Neuronal stem cell (in vitro differentiated cells): ENCODE results near the gene NR2E1.

Experiments
- DNase-seq: peaks from one replicate; pipeline ENCODE4 v3.0.0-alpha.2; 2013; ENCODE audit warnings: low spot score
- H2AFZ ChIP-seq: one replicate; pipeline ENCODE4 v1.6.1; 2013; ENCODE audit warnings: mild to moderate bottlenecking, low read length, inconsistent platforms
- H2AK5ac ChIP-seq: 2 replicates; pipeline ENCODE4 v1.6.1; 2013; ENCODE audit warnings: low read depth, mild to moderate bottlenecking, inconsistent platforms, low read length, moderate library complexity, mixed read lengths
- H2BK120ac ChIP-seq: 2 replicates; pipeline ENCODE4 v1.6.1; 2013; ENCODE audit warnings: low read depth, mild to moderate bottlenecking, inconsistent platforms, low read length, moderate library complexity, mixed read lengths
- H2BK12ac ChIP-seq: one replicate; pipeline ENCODE4 v1.6.1; 2013; ENCODE audit warnings: low read length, inconsistent platforms
- H2BK15ac ChIP-seq: 2 replicates; pipeline ENCODE4 v1.6.1; 2013; ENCODE audit warnings: mild to moderate bottlenecking, low read length, inconsistent platforms, mixed read lengths
- H2BK5ac ChIP-seq: one replicate; pipeline ENCODE4 v1.6.1; 2013; ENCODE audit warnings: inconsistent platforms, mild to moderate bottlenecking, low read length, moderate library complexity
- H3K14ac ChIP-seq: one replicate; pipeline ENCODE4 v1.6.1; 2013; ENCODE audit warnings: low read length, inconsistent platforms
- H3K18ac ChIP-seq: 2 replicates; pipeline ENCODE4 v1.6.1; 2013; ENCODE audit warnings: low read length, inconsistent platforms
- H3K23ac ChIP-seq: 2 replicates; pipeline ENCODE4 v1.6.1; 2013; ENCODE audit warnings: low read depth, mild to moderate bottlenecking, mixed read lengths, low read length, inconsistent platforms; ENCODE audit not compliant: poor library complexity
- H3K27ac ChIP-seq: replicated peaks from 3 replicates; pipeline ENCODE4 v1.5.1; 2013; ENCODE audit warnings: low read length, inconsistent platforms
- H3K27me3 ChIP-seq, 3 experiments: 2 replicates each; pipeline ENCODE4 v1.6.1; 2013; ENCODE audit warnings: low read length in 3 of 3, mild to moderate bottlenecking in 2 of 3, inconsistent platforms in 1 of 3, low read depth in 1 of 3, mixed read lengths in 1 of 3, moderate library complexity in 1 of 3; ENCODE audit not compliant: control insufficient read depth in 3 of 3, insufficient read depth in 3 of 3
- H3K36me3 ChIP-seq, 2 donors: replicated peaks in 1 of 2; 2 replicates each; pipeline ENCODE4 v1.6.1; 2013; ENCODE audit warnings: low read length in 2 of 2; ENCODE audit not compliant: control insufficient read depth in 2 of 2, insufficient read depth in 2 of 2
- H3K4ac ChIP-seq: 2 replicates; pipeline ENCODE4 v1.6.1; 2013; ENCODE audit warnings: inconsistent platforms, mild to moderate bottlenecking, low read length, moderate library complexity
- H3K4me1 ChIP-seq, 2 donors: 1 replicate in 1 of 2; 2 replicates in 1 of 2; pipeline ENCODE4 v1.6.1; 2013; ENCODE audit warnings: low read length in 2 of 2, low read depth in 1 of 2; ENCODE audit not compliant: control insufficient read depth in 2 of 2, insufficient read depth in 1 of 2
- H3K4me2 ChIP-seq: one replicate; pipeline ENCODE4 v1.6.1; 2013; ENCODE audit warnings: mild to moderate bottlenecking, low read length, inconsistent platforms; ENCODE audit not compliant: insufficient read depth, poor library complexity, severe bottlenecking
- H3K4me3 ChIP-seq, 2 donors: 2 replicates each; pipeline ENCODE4 v1.5.1; 2013; ENCODE audit warnings: low read length in 2 of 2, mild to moderate bottlenecking in 2 of 2, inconsistent platforms in 1 of 2, moderate library complexity in 1 of 2
- H3K79me1 ChIP-seq: one replicate; pipeline ENCODE4 v1.6.1; 2013; ENCODE audit warnings: low read depth, mild to moderate bottlenecking, inconsistent platforms, low read length, moderate library complexity
- H3K9ac ChIP-seq: one replicate; pipeline ENCODE4 v1.6.1; 2013; ENCODE audit warnings: mild to moderate bottlenecking, low read depth, low read length, inconsistent platforms; ENCODE audit not compliant: poor library complexity
- H3K9me3 ChIP-seq, 2 donors: replicated peaks in 1 of 2; 2 replicates each; pipeline versions ENCODE3 to v1.6.1; 2013; ENCODE audit warnings: low read length in 2 of 2, mild to moderate bottlenecking in 2 of 2, inconsistent platforms in 1 of 2, low read depth in 1 of 2, mixed read lengths in 1 of 2, moderate library complexity in 1 of 2; ENCODE audit not compliant: control insufficient read depth in 2 of 2, insufficient read depth in 1 of 2
- H4K8ac ChIP-seq: one replicate; pipeline ENCODE4 v1.6.1; 2013; ENCODE audit warnings: low read depth, mild to moderate bottlenecking, inconsistent platforms, low read length, moderate library complexity
- H4K91ac ChIP-seq: one replicate; pipeline ENCODE4 v1.6.1; 2013; ENCODE audit warnings: low read length, low read depth, mild to moderate bottlenecking, inconsistent platforms; ENCODE audit not compliant: poor library complexity
- WGBS, 2 donors: extraction: QIAGEN DNeasy Blood & Tissue Kit; methylation state at CpG; one replicate each; pipeline ENCODE4 v1.1.7; 2013; ENCODE audit warnings: missing lambda C conversion rate in 2 of 2, mixed read lengths in 1 of 2; ENCODE audit not compliant: insufficient read length in 2 of 2, insufficient replicate concordance in 1 of 2; ENCODE audit errors: extremely low coverage in 2 of 2; 5-methylcytosine and 5-hydroxymethylcytosine counted together

NR2E1 gene

GRCh38 chr6:108186226-108186625, 20.4 kb downstream of the NR2E1 start:
- no peak for DNase-seq
- Histone ChIP-seq H3K14ac (no peak overlapping the region), H2BK12ac (no peak overlapping the region), H3K9ac (no peak overlapping the region), H4K91ac (no peak overlapping the region), H3K4ac (no peak overlapping the region), H3K4me2 (no peak overlapping the region), H2BK120ac (no peak overlapping the region), H3K9me3 (no peaks in the 10 kb centered on the region), H3K79me1 (no peaks in the 10 kb centered on the region), H3K4me3 (no peak overlapping the region), H3K27ac (no peak overlapping the region), H3K18ac (no peak overlapping the region), H3K23ac (no peak overlapping the region), H3K27me3 (peaks cover 0 to 65% (median 0%) of the 10 kb centered on the region in 3 experiments), H4K8ac (no peak overlapping the region), H2AK5ac (no peak overlapping the region), H2AFZ (no peak overlapping the region), H2BK5ac (no peak overlapping the region), H3K36me3 (no peaks in the 10 kb centered on the region), H3K4me1 (peaks cover 0 to 2% of the 10 kb centered on the region in 2 donors), H2BK15ac (no peak overlapping the region)
- no CpG with 5 or more reads among the region's 2 CpGs for WGBS, 2 donors

GRCh38 chr6:108187519-108187918, 21.7 kb downstream of the NR2E1 start:
- Histone ChIP-seq H3K27me3 (peaks cover 0 to 62% (median 0%) of the 10 kb centered on the region in 3 experiments), H2BK12ac (no peak overlapping the region), H3K18ac (no peak overlapping the region), H3K4me2 (no peak overlapping the region), H2AK5ac (no peak overlapping the region), H3K4me1 (no peaks in the 10 kb centered on the region), H3K27ac (no peak overlapping the region), H2BK120ac (no peak overlapping the region), H3K9me3 (no peaks in the 10 kb centered on the region), H3K79me1 (no peaks in the 10 kb centered on the region), H3K14ac (no peak overlapping the region), H2AFZ (no peak overlapping the region), H3K23ac (no peak overlapping the region), H3K36me3 (no peaks in the 10 kb centered on the region), H3K4me3 (no peak overlapping the region), H3K4ac (no peak overlapping the region), H3K9ac (no peak overlapping the region), H4K8ac (no peak overlapping the region), H4K91ac (no peak overlapping the region), H2BK5ac (no peak overlapping the region), H2BK15ac (no peak overlapping the region)
- no peak for DNase-seq
- no CpG with 5 or more reads among the region's 9 CpGs for WGBS, 2 donors

- Histone ChIP-seq H3K27ac (no peak overlapping the region), H3K4ac (no peak overlapping the region), H2BK12ac (no peak overlapping the region), H3K27me3 (peaks cover 0 to 30% (median 0%) of the 10 kb centered on the region in 3 experiments), H2AFZ (no peak overlapping the region), H3K4me1 (peaks cover 0 to 2% of the 10 kb centered on the region in 2 donors), H3K4me2 (no peak overlapping the region), H3K4me3 (no peak overlapping the region), H3K9me3 (no peaks in the 10 kb centered on the region), H2BK120ac (no peak overlapping the region), H3K18ac (no peak overlapping the region), H2BK15ac (no peak overlapping the region), H2AK5ac (no peak overlapping the region), H2BK5ac (no peak overlapping the region), H4K91ac (no peak overlapping the region), H3K14ac (no peak overlapping the region), H4K8ac (no peak overlapping the region), H3K23ac (no peak overlapping the region), H3K9ac (no peak overlapping the region), H3K79me1 (no peaks in the 10 kb centered on the region), H3K36me3 (no peaks in the 10 kb centered on the region)
- WGBS, 2 donors, result no CpG with 5 or more reads among the region's 1 CpG
- DNase-seq, result no peak
Observed at GRCh38 chr6:108193131-108193530, 27.3 kb downstream of the NR2E1 start.

GRCh38 chr6:108193835-108194234, 28.0 kb downstream of the NR2E1 start:
- no peak overlapping the region for H3K18ac ChIP-seq
- DNase-seq, result no peak
- H3K9ac ChIP-seq, result no peak overlapping the region
- no peak overlapping the region for H3K27ac ChIP-seq
- no peak overlapping the region for H3K23ac ChIP-seq
- H3K4me3 ChIP-seq, result no peak overlapping the region
- WGBS, 2 donors, result no CpG with 5 or more reads among the region's 1 CpG
- H2AK5ac ChIP-seq, result no peak overlapping the region
- H2AFZ ChIP-seq, result no peak overlapping the region
- H2BK5ac ChIP-seq, result no peak overlapping the region
- no peaks in the 10 kb centered on the region for H3K36me3 ChIP-seq
- no peak overlapping the region for H4K8ac ChIP-seq
- no peaks in the 10 kb centered on the region for H3K9me3 ChIP-seq
- H3K4me2 ChIP-seq, result no peak overlapping the region
- no peak overlapping the region for H3K4ac ChIP-seq
- no peaks in the 10 kb centered on the region for H3K79me1 ChIP-seq
- H4K91ac ChIP-seq, result no peak overlapping the region
- no peak overlapping the region for H3K14ac ChIP-seq
- H3K27me3 ChIP-seq, result peaks cover 0 to 23% (median 0%) of the 10 kb centered on the region in 3 experiments
- no peak overlapping the region for H2BK120ac ChIP-seq
- peaks cover 0 to 2% of the 10 kb centered on the region in 2 donors for H3K4me1 ChIP-seq
- H2BK12ac ChIP-seq, result no peak overlapping the region
- no peak overlapping the region for H2BK15ac ChIP-seq
